ENCODE measurements around the gene GLYR1. TPM values are rescaled to one million over a fixed set of nuclear protein-coding genes. Genes with fewer than 3 reads are reported as not detected.
"Not testable (repeated sequence)": the region's sequence is repeated elsewhere in the genome, so short reads cannot be mapped to it uniquely, and the experiment has no call there.

GLYR1 gene
- total RNA-seq, 4 donors from 2014 or later: 81.8 to 111 (median 98.8) TPM

- no peaks in the 10 kb centered on the region for H3K27me3 ChIP-seq
- no peaks in the 10 kb centered on the region for H3K36me3 ChIP-seq
- intact Hi-C loops (cut with DNase I): no loop called here
- H3K4me1 ChIP-seq: no peaks in the 10 kb centered on the region
- DNase-seq (ENCODE audit: extremely low spot score): no peak
- TF ChIP-seq EP300 (IDR thresholded peaks at IDR 0.05) (no peak), CTCF (IDR thresholded peaks at IDR 0.05) (no peak), POLR2A (IDR thresholded peaks at IDR 0.05; ENCODE audit: low read depth) (no peak), POLR2AphosphoS5 (IDR thresholded peaks at IDR 0.05) (no peak)
- H3K9me3 ChIP-seq: no peaks in the 10 kb centered on the region
- no peak overlapping the region for H3K27ac ChIP-seq (replicated peaks in 1 of 4)
- WGBS: 88% methylated on average over 23 of the region's 23 CpGs
- H3K4me3 ChIP-seq: no peak overlapping the region
Measured at GRCh38 chr16:4785758-4786433, 61.2 kb downstream of the GLYR1 start.

GRCh38 chr16:4784444-4784987 is 62.6 kb downstream of the GLYR1 start:
- H3K4me1 ChIP-seq; H3K27ac ChIP-seq (replicated peaks in 1 of 4); H3K27me3 ChIP-seq; H3K36me3 ChIP-seq; H3K9me3 ChIP-seq; intact Hi-C loops (cut with DNase I); DNase-seq (ENCODE audit: extremely low spot score); H3K4me3 ChIP-seq: not testable (repeated sequence)
- WGBS: 90% methylated on average over 14 of the region's 14 CpGs

- H3K36me3 ChIP-seq: no peaks in the 10 kb centered on the region
- intact Hi-C loops (cut with DNase I): no loop called here
- no peak for TF ChIP-seq POLR2A (IDR thresholded peaks at IDR 0.05; ENCODE audit: low read depth)
- TF ChIP-seq EP300 (IDR thresholded peaks at IDR 0.05): no peak
- TF ChIP-seq CTCF (IDR thresholded peaks at IDR 0.05): no peak
- DNase-seq (ENCODE audit: extremely low spot score): no peak
- H3K4me3 ChIP-seq: no peak overlapping the region
- no peak overlapping the region for H3K27ac ChIP-seq (replicated peaks in 1 of 4)
- WGBS: 73% methylated on average over 3 of the region's 16 CpGs
- H3K4me1 ChIP-seq: no peaks in the 10 kb centered on the region
- no peaks in the 10 kb centered on the region for H3K27me3 ChIP-seq
- no peaks in the 10 kb centered on the region for H3K9me3 ChIP-seq
Measured at GRCh38 chr16:4783951-4784336, 63.1 kb downstream of the GLYR1 start.

- intact Hi-C loops (cut with DNase I): no loop called here
- Histone ChIP-seq H3K36me3 (no peaks in the 10 kb centered on the region), H3K27ac (replicated peaks in 1 of 4) (no peak overlapping the region), H3K4me1 (no peaks in the 10 kb centered on the region), H3K4me3 (no peak overlapping the region), H3K9me3 (no peaks in the 10 kb centered on the region), H3K27me3 (no peaks in the 10 kb centered on the region)
- TF ChIP-seq POLR2AphosphoS5 (IDR thresholded peaks at IDR 0.05): no peak
- 91% methylated on average over 9 of the region's 25 CpGs for WGBS
- DNase-seq (ENCODE audit: extremely low spot score): no peak
Measured at GRCh38 chr16:4783251-4783950, 63.7 kb downstream of the GLYR1 start.

GRCh38 chr16:4780235-4780634 is 66.9 kb downstream of the GLYR1 start:
- peaks cover 0 to 4% (median 0%) of the 10 kb centered on the region in 4 donors for H3K27me3 ChIP-seq
- no peaks in the 10 kb centered on the region for H3K36me3 ChIP-seq
- WGBS: 83% methylated on average over 4 of the region's 4 CpGs
- intact Hi-C loops (cut with DNase I): no loop called here
- no peaks in the 10 kb centered on the region for H3K4me1 ChIP-seq
- H3K9me3 ChIP-seq: no peaks in the 10 kb centered on the region
- no peak overlapping the region for H3K27ac ChIP-seq (replicated peaks in 1 of 4)
- H3K4me3 ChIP-seq: no peak overlapping the region
- TF ChIP-seq EP300 (IDR thresholded peaks at IDR 0.05) (no peak), POLR2AphosphoS5 (IDR thresholded peaks at IDR 0.05) (no peak), POLR2A (IDR thresholded peaks at IDR 0.05; ENCODE audit: low read depth) (no peak), CTCF (IDR thresholded peaks at IDR 0.05) (no peak)
- no peak for DNase-seq (ENCODE audit: extremely low spot score)

All from esophagus muscularis mucosa (tissue), 4 donors.